ENCODE data around the gene TNNT2. TPM values are rescaled to one million over a fixed set of nuclear protein-coding genes. Genes with fewer than 3 reads are reported as not detected.

TNNT2 gene
- total RNA-seq, 1 experiment from 2014 or later = 6.4 TPM

DNA sequence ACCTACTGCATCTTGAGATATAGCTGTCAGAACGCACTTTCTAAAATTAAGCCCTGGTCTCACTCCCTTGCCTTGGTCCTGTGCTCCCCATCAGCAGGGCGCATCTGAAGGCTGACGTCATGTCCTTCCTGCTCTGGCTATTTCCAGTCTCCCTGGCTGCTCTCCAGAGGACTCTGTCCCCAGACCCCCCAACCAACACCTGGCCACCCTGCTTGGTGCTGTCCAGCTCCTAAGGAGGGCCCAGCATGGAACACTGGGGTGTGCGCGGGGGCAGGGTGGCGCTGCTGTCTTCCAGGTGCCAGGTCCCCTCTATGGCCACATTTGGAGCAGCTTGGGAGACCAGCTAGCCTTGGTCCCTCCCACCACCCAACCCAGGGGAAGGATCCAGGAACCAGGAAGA lies 8.3 kb downstream of the TNNT2 start:
- H3K79me2 ChIP-seq (ENCODE audit: low read depth) = no peaks in the 10 kb centered on the region
- no TSS peak for BruUV-seq (replicated peaks)
- peaks cover 86% of the 10 kb centered on the region for H3K27me3 ChIP-seq (ENCODE audit: insufficient read depth, low read depth)
- intact Hi-C loops (cut with micrococcal nuclease; ENCODE audit: unreplicated experiment) = no loop called here
- no peaks in the 10 kb centered on the region for H3K9me3 ChIP-seq (ENCODE audit: insufficient read depth, low read depth)
- H2AFZ ChIP-seq = no peak overlapping the region
- no peak overlapping the region for H3K4me2 ChIP-seq
- POLR2A ChIA-PET (ENCODE audit: unreplicated experiment) = no interaction called here
- H3K4me1 ChIP-seq (replicated peaks; ENCODE audit: insufficient read depth) = no peaks in the 10 kb centered on the region
- CTCF ChIA-PET = no interaction called here
- H3K4me3 ChIP-seq = no peak overlapping the region
- no peak for DNase-seq
- H3K36me3 ChIP-seq (ENCODE audit: low read depth) = no peaks in the 10 kb centered on the region
- no peak overlapping the region for H3K27ac ChIP-seq
- no peaks in the 10 kb centered on the region for H4K20me1 ChIP-seq (ENCODE audit: insufficient read depth)
- H3K9me2 ChIP-seq (ENCODE audit: insufficient read depth) = no peaks in the 10 kb centered on the region
- H3F3A ChIP-seq (ENCODE audit: insufficient read depth, low read depth) = no peaks in the 10 kb centered on the region
- TF ChIP-seq EZH2 (IDR thresholded peaks at IDR 0.05; ENCODE audit: low read depth) = no peak
- TF ChIP-seq, protein P1, sequence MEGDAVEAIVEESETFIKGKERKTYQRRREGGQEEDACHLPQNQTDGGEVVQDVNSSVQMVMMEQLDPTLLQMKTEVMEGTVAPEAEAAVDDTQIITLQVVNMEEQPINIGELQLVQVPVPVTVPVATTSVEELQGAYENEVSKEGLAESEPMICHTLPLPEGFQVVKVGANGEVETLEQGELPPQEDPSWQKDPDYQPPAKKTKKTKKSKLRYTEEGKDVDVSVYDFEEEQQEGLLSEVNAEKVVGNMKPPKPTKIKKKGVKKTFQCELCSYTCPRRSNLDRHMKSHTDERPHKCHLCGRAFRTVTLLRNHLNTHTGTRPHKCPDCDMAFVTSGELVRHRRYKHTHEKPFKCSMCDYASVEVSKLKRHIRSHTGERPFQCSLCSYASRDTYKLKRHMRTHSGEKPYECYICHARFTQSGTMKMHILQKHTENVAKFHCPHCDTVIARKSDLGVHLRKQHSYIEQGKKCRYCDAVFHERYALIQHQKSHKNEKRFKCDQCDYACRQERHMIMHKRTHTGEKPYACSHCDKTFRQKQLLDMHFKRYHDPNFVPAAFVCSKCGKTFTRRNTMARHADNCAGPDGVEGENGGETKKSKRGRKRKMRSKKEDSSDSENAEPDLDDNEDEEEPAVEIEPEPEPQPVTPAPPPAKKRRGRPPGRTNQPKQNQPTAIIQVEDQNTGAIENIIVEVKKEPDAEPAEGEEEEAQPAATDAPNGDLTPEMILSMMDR (conservative IDR thresholded peaks at IDR 0.05) = no peak

- no peaks in the 10 kb centered on the region for H3K9me2 ChIP-seq (ENCODE audit: insufficient read depth)
- POLR2A ChIA-PET (ENCODE audit: unreplicated experiment) = no interaction called here
- H3K9me3 ChIP-seq (ENCODE audit: insufficient read depth, low read depth) = no peaks in the 10 kb centered on the region
- no peak overlapping the region for H3K4me2 ChIP-seq
- intact Hi-C loops (cut with micrococcal nuclease; ENCODE audit: unreplicated experiment) = no loop called here
- H2AFZ ChIP-seq = no peak overlapping the region
- H3K27me3 ChIP-seq (ENCODE audit: insufficient read depth, low read depth) = peaks cover 61% of the 10 kb centered on the region
- CTCF ChIA-PET = no interaction called here
- H3F3A ChIP-seq (ENCODE audit: insufficient read depth, low read depth) = no peaks in the 10 kb centered on the region
- H3K4me3 ChIP-seq = no peak overlapping the region
- no peak for TF ChIP-seq EZH2 (IDR thresholded peaks at IDR 0.05; ENCODE audit: low read depth)
- TF ChIP-seq, protein P1 (conservative IDR thresholded peaks at IDR 0.05) = no peak
- H3K79me2 ChIP-seq (ENCODE audit: low read depth) = no peaks in the 10 kb centered on the region
- no peaks in the 10 kb centered on the region for H3K4me1 ChIP-seq (replicated peaks; ENCODE audit: insufficient read depth)
- H3K27ac ChIP-seq = no peak overlapping the region
- DNase-seq = no peak
- no TSS peak for BruUV-seq (replicated peaks)
- H4K20me1 ChIP-seq (ENCODE audit: insufficient read depth) = no peaks in the 10 kb centered on the region
- H3K36me3 ChIP-seq (ENCODE audit: low read depth) = no peaks in the 10 kb centered on the region
These were observed 10.8 kb downstream of the TNNT2 start for GRCh38 chr1:201366696-201367095.

DNA sequence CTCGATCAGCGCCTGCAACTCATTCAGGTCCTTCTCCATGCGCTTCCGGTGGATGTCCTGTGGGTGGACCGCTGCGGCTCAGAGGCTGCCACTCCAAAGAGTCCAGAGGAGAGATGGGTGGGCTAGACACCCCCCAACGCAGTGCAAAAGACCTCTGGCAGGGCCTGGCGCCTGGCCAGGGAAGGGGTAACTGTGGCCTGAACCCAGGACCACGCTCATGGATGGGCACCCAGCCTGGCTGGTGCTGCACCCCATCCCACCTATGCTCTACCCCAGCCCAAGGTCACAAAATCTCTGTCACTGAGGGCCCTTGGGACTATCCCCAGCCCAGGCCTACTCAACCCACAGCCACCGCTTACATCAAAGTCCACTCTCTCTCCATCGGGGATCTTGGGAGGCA lies 12.2 kb downstream of the TNNT2 start:
- no peak for DNase-seq
- H3K9me2 ChIP-seq (ENCODE audit: insufficient read depth) = no peaks in the 10 kb centered on the region
- ChIA-PET CTCF (interaction anchor here (1.0 kb wide), 1 partner anchor 16 kb away, joined by 3 read pairs; no protein-coding TSS in a partner anchor), POLR2A (ENCODE audit: unreplicated experiment) (no interaction called here)
- BruUV-seq (replicated peaks) = no TSS peak
- no peak overlapping the region for H3K4me2 ChIP-seq
- no peak overlapping the region for H3K4me3 ChIP-seq
- H3K9me3 ChIP-seq (ENCODE audit: insufficient read depth, low read depth) = no peaks in the 10 kb centered on the region
- H3K27me3 ChIP-seq (ENCODE audit: insufficient read depth, low read depth) = peaks cover 47% of the 10 kb centered on the region
- H3K79me2 ChIP-seq (ENCODE audit: low read depth) = no peaks in the 10 kb centered on the region
- no peaks in the 10 kb centered on the region for H3K36me3 ChIP-seq (ENCODE audit: low read depth)
- H3K4me1 ChIP-seq (replicated peaks; ENCODE audit: insufficient read depth) = no peaks in the 10 kb centered on the region
- intact Hi-C loops (cut with micrococcal nuclease; ENCODE audit: unreplicated experiment) = no loop called here
- H4K20me1 ChIP-seq (ENCODE audit: insufficient read depth) = no peaks in the 10 kb centered on the region
- TF ChIP-seq EZH2 (IDR thresholded peaks at IDR 0.05; ENCODE audit: low read depth) = no peak
- TF ChIP-seq, protein P1 (conservative IDR thresholded peaks at IDR 0.05) = no peak
- H2AFZ ChIP-seq = no peak overlapping the region
- H3K27ac ChIP-seq = no peak overlapping the region
- no peaks in the 10 kb centered on the region for H3F3A ChIP-seq (ENCODE audit: insufficient read depth, low read depth)

All from PC-9 (cell line).